ENCODE data around the gene ABO.
"Not testable (repeated sequence)": the region's sequence is repeated elsewhere in the genome, so short reads cannot be mapped to it uniquely, and the experiment has no call there.

Gene ABO

GRCh38 chr9:133275105-133276000 lies at the start of gene ABO:
Gene ABO (minus strand): TSS chr9:133275201.
- DNase-seq: peak in 1 of 42 donors; percentile 14
- intact Hi-C loops (cut with DNase I): no loop called here

- peak in 3 of 42 donors; percentile 2 to 10 (median 4) for DNase-seq
- intact Hi-C loops (cut with DNase I): no loop called here
Observed at GRCh38 chr9:133323991-133324703, 49.1 kb upstream of the ABO start.

DNA sequence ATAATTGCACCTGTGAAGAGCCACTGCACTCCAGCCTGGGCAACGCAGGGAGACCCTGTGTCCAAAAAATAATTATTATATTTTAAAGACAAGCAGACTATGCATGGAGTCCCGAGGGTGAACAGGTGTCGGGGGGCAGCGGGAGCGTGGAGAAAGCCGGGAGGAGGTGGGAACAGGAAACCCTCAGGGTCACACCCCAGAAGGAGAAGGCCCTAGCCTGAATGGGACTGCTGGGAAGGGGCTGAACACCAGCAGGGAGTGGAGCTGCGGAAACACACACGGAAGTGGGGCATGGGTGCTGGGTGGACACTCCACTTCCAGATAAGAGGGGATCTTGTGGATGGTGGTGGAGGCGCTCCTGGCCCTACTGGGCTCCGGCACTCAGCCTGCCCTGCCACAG lies 48.2 kb upstream of the ABO start:
- intact Hi-C loops (cut with DNase I): no loop called here
- DNase-seq: peak in 2 of 42 donors; percentile 1 to 8

DNA sequence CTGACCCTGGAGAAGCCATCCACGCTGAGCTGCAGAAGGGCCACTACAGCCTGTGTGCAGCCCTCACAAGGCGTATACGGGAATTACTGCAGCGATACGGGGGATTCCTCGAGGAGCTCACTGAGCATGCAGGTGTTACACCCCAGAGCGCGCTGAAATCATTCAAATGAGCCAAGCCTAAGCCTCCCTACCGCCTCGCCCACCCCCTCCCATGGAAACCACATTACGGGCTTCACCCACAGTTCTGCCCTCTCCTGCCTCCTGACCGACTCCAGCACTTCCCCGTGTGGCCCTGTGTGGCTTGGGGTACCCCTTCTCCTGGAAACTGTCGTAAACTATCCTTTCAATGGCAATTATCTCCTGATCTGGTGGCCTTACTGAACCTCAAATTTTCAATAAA lies 47.7 kb upstream of the ABO start:
- intact Hi-C loops (cut with DNase I): no loop called here
- DNase-seq: peak in 4 of 42 donors; percentile 0 to 8 (median 7)

- peak in 4 of 42 donors; percentile 2 to 38 (median 6) for DNase-seq
- intact Hi-C loops (cut with DNase I): no loop called here
Observed at GRCh38 chr9:133321411-133321935, 46.5 kb upstream of the ABO start.

- peak in 3 of 42 donors; percentile 9 to 37 (median 10) for DNase-seq
- intact Hi-C loops (cut with DNase I): no loop called here
Observed at GRCh38 chr9:133320421-133320881, 45.5 kb upstream of the ABO start.

- intact Hi-C loops (cut with DNase I): not testable (repeated sequence)
- peak in 1 of 42 donors; percentile 2 for DNase-seq
Observed at GRCh38 chr9:133317551-133317950, 42.5 kb upstream of the ABO start.

GRCh38 chr9:133315997-133316396 lies 41.0 kb upstream of the ABO start:
- DNase-seq: no peak
- intact Hi-C loops (cut with DNase I): no loop called here

- no peak for DNase-seq
- intact Hi-C loops (cut with DNase I): no loop called here
Observed at GRCh38 chr9:133309608-133310007, 34.6 kb upstream of the ABO start.

DNA sequence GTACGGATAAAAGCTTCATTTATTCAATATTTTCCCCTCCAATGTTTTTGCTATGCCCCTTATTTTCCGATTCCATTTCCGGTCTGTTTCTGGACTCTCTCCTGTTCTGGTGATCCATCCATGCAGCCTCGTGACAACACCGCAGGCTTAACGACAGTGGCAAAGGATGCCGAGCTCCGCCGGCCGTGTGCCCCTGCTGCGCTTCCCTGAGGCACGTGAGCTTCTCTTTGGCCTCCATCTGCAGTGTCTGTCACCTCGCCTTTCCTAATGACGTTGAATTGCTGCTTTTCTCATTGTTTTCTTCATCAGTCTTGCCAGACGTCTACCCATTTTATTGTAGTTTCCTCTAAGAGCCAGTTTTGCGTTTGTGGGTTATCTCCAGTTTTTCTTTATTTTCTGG lies 32.3 kb upstream of the ABO start:
- intact Hi-C loops (cut with DNase I): no loop called here
- peak in 1 of 42 donors; percentile 25 for DNase-seq

GRCh38 chr9:133306242-133307204 lies 31.5 kb upstream of the ABO start:
- peak in 1 of 42 donors; percentile 26 for DNase-seq
- intact Hi-C loops (cut with DNase I): no loop called here

GRCh38 chr9:133305731-133306130 lies 30.7 kb upstream of the ABO start:
- peak in 1 of 42 donors; percentile 19 for DNase-seq
- intact Hi-C loops (cut with DNase I): no loop called here

GRCh38 chr9:133304477-133305377 lies 29.7 kb upstream of the ABO start:
- peak in 1 of 42 donors; percentile 33 for DNase-seq
- intact Hi-C loops (cut with DNase I): no loop called here

GRCh38 chr9:133304158-133304470 lies 29.1 kb upstream of the ABO start:
- no peak for DNase-seq
- intact Hi-C loops (cut with DNase I): no loop called here

- DNase-seq: peak in 27 of 42 donors; percentile 2 to 72 (median 26)
- intact Hi-C loops (cut with DNase I): no loop called here
Observed at GRCh38 chr9:133303266-133304157, 28.5 kb upstream of the ABO start.

GRCh38 chr9:133301253-133302230 lies 26.5 kb upstream of the ABO start:
- intact Hi-C loops (cut with DNase I): no loop called here
- peak in 1 of 42 donors; percentile 12 for DNase-seq
